M059J (cell line): ENCODE results near the gene CTH. TPM values are rescaled to one million over a fixed set of nuclear protein-coding genes. Genes with fewer than 3 reads are reported as not detected.
A peak's percentile ranks its signal among the peaks of the same experiment; 100 is the strongest.
"Not testable (repeated sequence)": the region's sequence is repeated elsewhere in the genome, so short reads cannot be mapped to it uniquely, and the experiment has no call there.

ENCODE experiments used
- DNase-seq: peaks from one replicate; pipeline ENCODE4 v3.0.0-alpha.2; 2012; ENCODE audit warnings: low read depth
- total RNA-seq: library from RNA; depleted of rRNA; stranded (reverse); fragments of >200 nt; shearing (Covaris generic); gene quantifications from 2 replicates; pipeline ENCODE4 v1.2.3, GENCODE V29; 2014

The CTH gene
- total RNA-seq, 1 experiment from 2014 or later = 5.9 TPM

- DNase-seq = no peak
These were observed 44.2 kb downstream of the CTH start for GRCh38 chr1:70455291-70455690.

GRCh38 chr1:70458131-70458530 is 47.1 kb downstream of the CTH start:
- no peak for DNase-seq

- peak; percentile 88 for DNase-seq
These were observed 48.6 kb downstream of the CTH start for GRCh38 chr1:70459496-70460225.

- not testable (repeated sequence) for DNase-seq
These were observed 50.0 kb downstream of the CTH start for GRCh38 chr1:70460740-70461713.

- peak; percentile 61 for DNase-seq
These were observed 51.5 kb downstream of the CTH start for GRCh38 chr1:70462611-70463010.

- DNase-seq = no peak
These were observed 54.8 kb downstream of the CTH start for GRCh38 chr1:70465911-70466310.

- no peak for DNase-seq
These were observed 56.5 kb downstream of the CTH start for GRCh38 chr1:70467531-70467930.

GRCh38 chr1:70468180-70468579 is 57.1 kb downstream of the CTH start:
- DNase-seq = no peak

- not testable (repeated sequence) for DNase-seq
These were observed 58.1 kb downstream of the CTH start for GRCh38 chr1:70469184-70469583.

- no peak for DNase-seq
These were observed 64.0 kb downstream of the CTH start for GRCh38 chr1:70475023-70475422.

GRCh38 chr1:70477090-70477489 is 66.0 kb downstream of the CTH start:
- DNase-seq = no peak

- DNase-seq = not testable (repeated sequence)
These were observed 66.8 kb downstream of the CTH start for GRCh38 chr1:70477905-70478304.

GRCh38 chr1:70483342-70483741 is 72.3 kb downstream of the CTH start:
- DNase-seq = no peak

GRCh38 chr1:70485624-70486023 is 74.6 kb downstream of the CTH start:
- DNase-seq = no peak

GRCh38 chr1:70486676-70487458 is 75.8 kb downstream of the CTH start:
- DNase-seq = peak; percentile 86

- no peak for DNase-seq
These were observed 76.4 kb downstream of the CTH start for GRCh38 chr1:70487459-70487815.

GRCh38 chr1:70487910-70488665 is 77.0 kb downstream of the CTH start:
- peak; percentile 60 for DNase-seq
